ENCODE measurements around the gene DMBT1.
"Not testable (repeated sequence)": the region's sequence is repeated elsewhere in the genome, so short reads cannot be mapped to it uniquely, and the experiment has no call there.

DMBT1 gene

GRCh38 chr10:122577311-122577885 lies 16.8 kb downstream of the DMBT1 start:
- DNase-seq (ENCODE audit: low read depth, low spot score) = no peak

- DNase-seq (ENCODE audit: low read depth, low spot score) = not testable (repeated sequence)
Observed at GRCh38 chr10:122586070-122586469, 25.5 kb downstream of the DMBT1 start.

DNA sequence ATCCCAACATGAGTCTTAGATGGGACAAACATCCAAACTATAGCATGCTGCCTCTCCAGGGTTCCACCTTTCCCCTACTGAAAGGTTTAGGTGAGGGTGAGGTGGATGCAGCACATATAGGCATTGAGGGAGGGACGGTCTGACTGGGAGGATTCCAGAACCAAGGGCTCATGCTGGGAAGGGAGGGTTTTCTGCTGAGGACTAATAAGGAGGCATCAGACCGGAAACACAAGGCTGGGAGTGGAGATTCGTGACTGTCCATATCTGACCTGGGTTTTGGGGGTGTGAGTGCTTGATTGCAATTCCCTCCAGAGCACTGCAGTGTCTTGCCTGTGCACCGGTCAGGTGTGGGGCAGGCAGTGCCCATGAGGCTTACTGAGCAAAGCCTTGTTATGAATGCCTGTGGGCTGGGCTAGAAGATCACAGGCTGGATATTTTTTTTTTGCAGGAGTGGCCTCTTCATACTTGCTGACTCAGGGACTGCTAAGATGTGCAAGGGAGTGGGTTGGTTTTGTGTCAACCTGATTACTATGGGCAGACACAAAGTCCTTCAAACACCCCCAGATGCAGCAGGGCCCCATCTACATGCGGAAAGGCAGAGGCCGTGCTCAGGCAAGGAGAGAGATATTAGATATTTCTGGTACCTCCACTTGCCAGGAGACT lies 26.7 kb downstream of the DMBT1 start:
- DNase-seq (ENCODE audit: low read depth, low spot score) = no peak

GRCh38 chr10:122588381-122588780 lies 27.8 kb downstream of the DMBT1 start:
- no peak for DNase-seq (ENCODE audit: low read depth, low spot score)

GRCh38 chr10:122590153-122590552 lies 29.6 kb downstream of the DMBT1 start:
- no peak for DNase-seq (ENCODE audit: low read depth, low spot score)

DNA sequence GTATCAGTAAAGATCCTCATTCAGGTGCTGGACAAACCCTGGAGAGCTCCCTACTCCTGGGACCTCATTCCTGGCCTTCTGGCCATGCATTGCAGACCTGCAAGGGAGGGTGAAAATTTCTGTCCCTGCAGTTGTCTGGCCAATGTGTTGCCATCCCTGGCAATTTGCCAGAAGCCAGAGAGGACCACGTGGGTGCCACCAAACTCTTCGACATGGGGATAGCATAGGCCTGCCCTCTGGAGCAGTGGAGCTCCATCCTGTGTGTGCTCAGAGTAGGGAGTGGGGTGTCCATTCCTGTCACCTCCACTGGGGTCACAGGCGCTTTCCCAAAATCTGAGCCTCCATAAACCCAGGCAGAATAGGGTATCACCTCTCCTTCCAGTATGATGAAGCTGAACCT lies 31.2 kb downstream of the DMBT1 start:
- no peak for DNase-seq (ENCODE audit: low read depth, low spot score)

DNA sequence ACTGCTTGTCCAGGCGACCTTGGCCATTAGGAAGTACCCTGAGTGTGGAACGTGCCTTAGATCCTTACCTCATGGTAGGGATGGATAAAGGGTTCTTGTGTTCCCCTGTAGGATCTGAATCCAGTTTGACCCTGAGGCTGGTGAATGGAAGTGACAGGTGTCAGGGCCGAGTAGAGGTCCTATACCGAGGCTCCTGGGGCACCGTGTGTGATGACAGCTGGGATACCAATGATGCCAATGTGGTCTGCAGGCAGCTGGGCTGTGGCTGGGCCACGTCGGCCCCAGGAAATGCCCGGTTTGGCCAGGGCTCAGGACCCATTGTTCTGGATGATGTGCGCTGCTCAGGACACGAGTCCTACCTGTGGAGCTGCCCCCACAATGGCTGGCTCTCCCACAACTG lies 31.6 kb downstream of the DMBT1 start:
- DNase-seq (ENCODE audit: low read depth, low spot score) = no peak

GRCh38 chr10:122617476-122618270 lies 57.1 kb downstream of the DMBT1 start:
- DNase-seq (ENCODE audit: low read depth, low spot score) = no peak

- DNase-seq (ENCODE audit: low read depth, low spot score) = no peak
Observed at GRCh38 chr10:122618461-122619165, 58.1 kb downstream of the DMBT1 start.

DNA sequence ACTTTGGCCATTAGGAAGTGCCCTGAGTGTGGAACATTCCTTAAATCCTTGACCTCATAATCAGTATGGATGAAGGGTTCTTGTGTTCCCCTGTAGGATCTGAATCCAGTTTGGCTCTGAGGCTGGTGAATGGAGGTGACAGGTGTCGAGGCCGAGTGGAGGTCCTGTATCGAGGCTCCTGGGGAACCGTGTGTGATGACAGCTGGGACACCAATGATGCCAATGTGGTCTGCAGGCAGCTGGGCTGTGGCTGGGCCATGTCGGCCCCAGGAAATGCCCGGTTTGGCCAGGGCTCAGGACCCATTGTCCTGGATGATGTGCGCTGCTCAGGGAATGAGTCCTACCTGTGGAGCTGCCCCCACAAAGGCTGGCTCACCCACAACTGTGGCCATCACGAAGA lies 60.4 kb downstream of the DMBT1 start:
- not testable (repeated sequence) for DNase-seq (ENCODE audit: low read depth, low spot score)

GRCh38 chr10:122624546-122624945 lies 64.0 kb downstream of the DMBT1 start:
- DNase-seq (ENCODE audit: low read depth, low spot score) = no peak

GRCh38 chr10:122630526-122630925 lies 70.0 kb downstream of the DMBT1 start:
- no peak for DNase-seq (ENCODE audit: low read depth, low spot score)

- DNase-seq (ENCODE audit: low read depth, low spot score) = no peak
Observed at GRCh38 chr10:122632031-122632430, 71.5 kb downstream of the DMBT1 start.

DNA sequence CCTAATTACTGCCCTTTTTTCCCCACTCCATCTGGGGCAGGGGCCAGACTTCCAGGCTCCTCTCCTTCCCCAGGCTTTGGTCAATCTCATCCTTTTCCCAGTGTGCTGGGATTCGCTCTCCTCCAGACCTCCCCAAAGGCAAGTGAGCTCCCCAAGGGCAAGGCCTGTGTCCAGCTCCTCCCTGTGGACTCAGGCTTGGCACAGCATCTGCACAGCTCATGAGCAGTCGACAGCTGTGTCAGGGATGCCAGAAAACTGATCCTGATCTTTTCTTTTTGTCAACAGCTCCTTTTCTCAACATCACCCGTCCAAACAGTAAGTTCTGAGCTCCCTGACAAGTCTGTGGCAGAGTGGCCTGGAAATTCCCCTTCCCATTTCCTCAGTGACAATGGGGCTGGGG lies 72.0 kb downstream of the DMBT1 start:
- no peak for DNase-seq (ENCODE audit: low read depth, low spot score)

- DNase-seq (ENCODE audit: low read depth, low spot score) = no peak
Observed at GRCh38 chr10:122636953-122637352, 76.4 kb downstream of the DMBT1 start.

DNA sequence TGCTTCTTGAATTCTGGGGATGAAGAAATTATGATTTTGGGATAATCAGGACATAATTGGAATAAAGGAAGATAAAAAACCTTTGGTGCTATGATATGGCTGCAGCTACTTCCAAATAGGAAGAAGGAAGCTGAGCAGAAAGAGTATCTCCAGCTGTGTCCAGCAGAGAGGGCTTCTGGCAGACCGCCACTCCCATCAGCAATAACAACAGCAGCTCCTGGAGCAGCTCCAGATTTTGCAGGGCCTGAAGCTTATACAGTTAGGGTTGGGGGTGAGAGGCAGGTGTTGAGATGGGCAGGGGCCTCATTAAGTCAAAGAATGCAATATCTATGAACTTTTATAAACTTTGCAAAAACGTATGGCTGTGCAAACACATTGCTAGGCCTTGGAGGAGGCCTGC lies 76.8 kb downstream of the DMBT1 start:
- no peak for DNase-seq (ENCODE audit: low read depth, low spot score)

GRCh38 chr10:122638106-122638505 lies 77.6 kb downstream of the DMBT1 start:
- no peak for DNase-seq (ENCODE audit: low read depth, low spot score)

GRCh38 chr10:122639801-122640200 lies 79.2 kb downstream of the DMBT1 start:
- no peak for DNase-seq (ENCODE audit: low read depth, low spot score)

GRCh38 chr10:122640921-122641320 lies 80.4 kb downstream of the DMBT1 start:
- DNase-seq (ENCODE audit: low read depth, low spot score) = no peak

DNA sequence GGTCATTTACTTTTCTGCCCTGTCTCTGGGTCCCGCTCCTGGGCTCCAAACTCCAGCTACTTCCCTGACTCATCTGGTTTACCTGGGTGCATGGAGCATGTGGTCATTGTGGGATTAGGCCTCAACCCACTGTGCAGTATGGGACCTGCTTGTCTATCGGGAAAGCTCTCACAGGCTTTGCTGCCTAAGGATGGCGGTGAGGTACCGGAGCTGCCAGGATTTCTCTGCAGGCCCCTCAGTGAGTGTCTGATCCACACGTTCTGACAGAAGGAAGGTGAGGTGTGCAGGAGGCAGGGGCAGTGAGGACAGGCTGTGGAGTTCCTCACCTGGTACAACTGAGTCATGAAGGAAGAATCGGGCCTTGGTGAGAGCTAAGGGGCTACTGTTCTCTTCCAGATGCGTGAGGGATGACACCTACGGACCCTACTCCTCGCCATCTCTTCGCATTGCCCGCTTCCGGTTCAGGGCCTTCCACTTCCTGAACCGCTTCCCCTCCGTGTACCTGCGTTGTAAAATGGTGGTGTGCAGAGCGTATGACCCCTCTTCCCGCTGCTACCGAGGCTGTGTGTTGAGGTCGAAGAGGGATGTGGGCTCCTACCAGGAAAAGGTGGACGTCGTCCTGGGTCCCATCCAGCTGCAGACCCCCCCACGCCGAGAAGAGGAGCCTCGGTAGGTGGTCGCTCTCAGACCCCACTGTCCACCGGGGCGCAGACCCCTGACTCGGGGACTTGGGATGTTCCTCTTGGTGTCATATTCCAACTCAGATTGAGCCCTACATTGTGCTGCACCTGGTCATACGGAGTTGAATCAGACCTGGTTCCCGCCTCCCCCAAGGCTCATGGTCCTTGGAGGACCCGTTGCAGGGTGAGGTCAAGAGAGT lies 82.4 kb downstream of the DMBT1 start:
- no peak for DNase-seq (ENCODE audit: low read depth, low spot score)

- DNase-seq (ENCODE audit: low read depth, low spot score) = no peak
Observed at GRCh38 chr10:122643931-122644534, 83.5 kb downstream of the DMBT1 start.
